Left ventricle myocardium superior (tissue), 1 donor: ENCODE results near the gene NDUFA5. TPM values are rescaled to one million over a fixed set of nuclear protein-coding genes. Genes with fewer than 3 reads are reported as not detected.
A peak's percentile ranks its signal among the peaks of the same experiment; 100 is the strongest.

Experiments
- ATAC-seq: fragments of 200-7000 bp; cut with Tn5 transposase; one replicate; pipeline ENCODE4 v1.9.1; 2020; ENCODE audit warnings: mild to moderate bottlenecking, moderate library complexity
- DNase-seq: peaks from one replicate; pipeline ENCODE4 v3.0.0-alpha.2; 2020
- intact Hi-C: fragments of 100-400 bp; cut with micrococcal nuclease; formaldehyde crosslinking; loops from one replicate; pipeline ENCODE4 v1.11.0; 2022
- long read RNA-seq: library from polyadenylated mRNA; unstranded; transcript quantifications from one replicate; pipeline ENCODE4 v2.0.0, GENCODE V29; 2021
- total RNA-seq: library from RNA; stranded (reverse); fragmentation: NEBNext Ultra II Directional; extraction: Animal tissue kit (Norgen Biotek cat#: 25700); gene quantifications from one replicate; pipeline ENCODE4 v1.2.1, GENCODE V29; 2021
- donor health status: DM: no; HTN: yes; CAD: no; lungs with severe emphysema.

Gene NDUFA5
- total RNA-seq = 389 TPM
- long read RNA-seq, full-length matches to known transcripts = 926 of 970 reads
- long read RNA-seq, partial matches to known transcripts = 11 of 970 reads
- long read RNA-seq, other reads (novel, unspliced or antisense) = 33 of 970 reads

DNA sequence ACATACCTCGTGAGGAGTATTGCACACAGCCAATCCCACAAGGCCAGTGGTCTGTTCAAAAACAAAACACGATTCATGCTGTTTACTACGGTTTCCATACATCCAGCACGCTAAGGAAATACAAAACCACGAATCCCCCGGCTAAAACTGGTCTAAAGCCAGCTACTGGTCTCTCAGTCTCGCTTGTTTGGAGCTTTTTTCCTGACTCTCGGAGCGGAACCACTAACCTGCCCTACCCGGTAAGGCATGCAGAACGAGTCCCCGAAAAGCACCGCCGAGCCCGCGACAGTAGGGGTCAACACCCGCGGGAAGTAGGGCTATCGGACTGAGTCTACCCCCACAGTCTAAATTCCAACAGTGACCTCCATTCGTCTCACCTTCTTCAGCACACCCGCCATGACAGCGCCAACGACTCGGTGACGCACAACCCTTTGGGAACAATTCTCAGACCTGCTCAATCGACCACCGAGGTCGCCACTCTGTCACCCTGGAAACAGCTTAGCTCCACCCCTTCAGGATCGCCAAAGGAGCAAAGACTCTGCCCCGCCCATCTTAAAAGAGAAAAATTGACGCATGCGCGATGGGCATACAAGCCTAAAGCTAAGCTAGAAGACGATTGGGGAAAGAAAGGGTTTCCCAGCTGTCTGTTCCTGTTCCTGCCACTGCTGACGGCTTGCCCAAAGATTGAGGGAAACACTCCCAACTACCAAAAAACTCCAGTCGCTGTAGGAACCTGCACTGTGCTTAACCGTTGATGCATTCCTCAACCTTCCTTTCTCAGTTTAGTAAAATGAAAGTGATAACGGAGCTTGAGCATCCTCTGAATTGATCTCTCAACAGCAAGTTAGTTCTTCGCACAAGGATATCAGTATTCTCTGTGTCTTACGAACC lies at the start of gene NDUFA5:
TSS of gene NDUFA5 (minus strand) at position 421 of the 891 bp plus-strand sequence. CDS start at position 398, 23 bp downstream.
- ATAC-seq = peak; percentile 99
- intact Hi-C loops = no loop called here
- peak; percentile 94 for DNase-seq

DNA sequence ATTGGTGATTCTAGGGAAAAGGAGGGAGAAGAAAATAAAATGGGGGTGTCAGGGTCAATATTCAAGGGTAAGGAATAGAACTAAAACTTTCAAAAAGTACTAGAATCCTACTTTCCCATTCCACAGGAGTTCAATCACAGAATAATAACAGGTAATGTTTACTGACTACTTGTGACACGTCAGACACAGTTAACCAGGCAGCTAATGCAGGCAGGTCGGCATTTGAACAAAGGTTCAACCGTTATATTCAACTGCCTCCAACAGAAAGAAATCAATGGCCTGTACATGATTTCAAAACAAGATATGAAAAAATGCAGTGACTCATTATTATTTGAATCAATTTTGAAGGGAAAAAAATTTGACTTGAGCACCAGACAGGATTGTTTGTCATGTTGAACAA lies 47.1 kb upstream of the NDUFA5 start:
- intact Hi-C loops = no loop called here
- no peak for ATAC-seq
- no peak for DNase-seq

DNA sequence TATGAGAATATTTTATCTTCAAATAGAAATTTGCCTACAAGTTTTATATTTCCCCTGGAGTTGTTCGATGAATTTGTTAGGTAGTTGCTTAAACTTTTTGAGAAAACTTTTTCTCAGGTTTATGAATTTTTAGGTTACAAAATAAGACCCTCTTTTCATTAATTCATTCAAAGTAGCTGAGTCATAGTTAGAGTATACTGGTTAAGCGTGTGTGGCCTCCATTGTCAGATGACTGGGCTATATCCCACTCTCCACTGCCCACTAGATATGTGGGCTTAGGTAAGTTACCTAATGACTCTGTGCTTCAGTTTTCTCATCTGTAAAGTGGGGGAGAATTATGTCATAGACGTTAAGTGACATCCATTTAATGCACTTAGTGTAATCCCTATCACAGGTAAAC lies 45.0 kb upstream of the NDUFA5 start:
- DNase-seq (no peak), ATAC-seq (peak; percentile 31)
- intact Hi-C loops = no loop called here

DNA sequence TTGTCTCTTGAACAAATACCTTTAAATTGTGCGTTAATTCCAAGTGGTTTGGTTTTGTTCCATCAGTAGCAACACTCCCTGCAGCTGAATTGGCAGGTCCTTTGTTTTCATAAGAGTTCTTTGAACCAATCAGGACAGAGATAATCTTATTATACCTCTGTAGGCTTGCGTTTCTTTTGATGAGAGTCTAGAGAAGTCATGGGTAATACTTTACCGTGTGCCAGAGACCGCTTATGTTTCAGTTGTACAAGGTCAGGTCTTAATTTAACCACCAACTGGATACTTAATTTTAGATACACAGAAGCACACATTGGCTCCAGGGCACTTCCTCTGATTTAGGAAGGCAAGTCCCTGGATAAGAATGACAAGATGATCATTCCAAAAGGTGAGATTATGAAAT lies 43.9 kb upstream of the NDUFA5 start, which contains the start of gene ASB15:
TSS of gene ASB15 (plus strand) at position 292 of the 400 bp plus-strand sequence. CDS start 12,682 bp downstream, outside the sequence.
- ATAC-seq (peak; percentile 94), DNase-seq (no peak)
- intact Hi-C loops = no loop called here

DNA sequence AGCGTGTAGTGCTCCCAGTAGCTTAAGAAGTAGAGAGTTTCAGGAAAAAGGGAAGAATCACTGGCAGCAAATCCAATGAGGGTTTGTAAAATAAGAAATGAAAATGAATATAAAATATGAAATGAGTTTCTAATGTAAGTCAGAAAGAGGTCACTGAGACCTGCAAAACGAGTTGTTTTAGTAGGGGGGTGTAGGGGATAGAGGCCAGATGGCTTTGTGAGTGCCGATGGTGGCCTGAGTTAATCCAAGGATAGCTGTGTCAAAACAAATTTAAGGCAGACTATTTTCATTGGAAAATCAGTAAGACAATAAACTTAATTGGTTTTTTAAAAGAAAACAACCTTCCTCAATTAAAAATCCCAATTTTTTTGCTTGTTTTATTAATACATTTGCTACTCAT lies 43.3 kb upstream of the NDUFA5 start:
- ATAC-seq (peak; percentile 48), DNase-seq (no peak)
- intact Hi-C loops = no loop called here

DNA sequence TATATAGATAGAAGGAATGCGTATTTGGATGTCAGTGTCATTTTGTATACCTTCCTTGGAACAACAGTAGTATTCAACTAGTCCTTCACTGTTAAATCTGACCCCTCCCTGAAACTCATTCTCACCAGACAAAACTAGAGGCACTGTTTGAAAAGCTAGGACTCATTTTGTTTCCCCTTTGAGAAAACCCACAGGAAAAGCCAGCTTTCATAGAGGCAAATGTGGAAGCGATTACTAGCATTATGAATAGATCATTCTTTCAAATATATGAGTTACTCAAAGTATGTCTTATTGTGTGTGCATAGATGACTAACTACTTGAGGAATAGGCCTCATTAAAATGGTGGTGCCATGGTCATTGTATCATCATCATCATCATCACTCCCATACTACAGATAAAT lies 42.1 kb upstream of the NDUFA5 start:
- ATAC-seq (peak; percentile 37), DNase-seq (no peak)
- intact Hi-C loops = no loop called here

DNA sequence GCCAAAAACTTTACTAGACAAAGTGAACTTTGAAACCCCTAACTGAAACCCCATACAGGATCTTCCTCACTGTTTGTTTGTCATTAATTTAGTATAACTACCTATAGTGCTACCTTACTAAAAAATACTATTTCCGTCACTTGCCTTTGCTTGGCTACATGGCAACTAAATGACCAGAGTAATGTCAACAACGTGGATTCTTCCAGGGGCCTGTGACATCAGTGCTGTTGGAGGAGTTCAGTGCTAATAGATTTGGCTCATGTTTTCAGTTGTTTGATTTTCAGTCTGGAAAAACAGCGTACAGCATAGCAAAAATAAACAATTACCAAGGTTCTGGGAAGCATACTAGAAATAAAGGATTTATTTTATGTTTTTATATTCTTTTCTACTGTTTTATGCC lies 41.0 kb upstream of the NDUFA5 start:
- no peak for ATAC-seq
- intact Hi-C loops = no loop called here
- DNase-seq = no peak

DNA sequence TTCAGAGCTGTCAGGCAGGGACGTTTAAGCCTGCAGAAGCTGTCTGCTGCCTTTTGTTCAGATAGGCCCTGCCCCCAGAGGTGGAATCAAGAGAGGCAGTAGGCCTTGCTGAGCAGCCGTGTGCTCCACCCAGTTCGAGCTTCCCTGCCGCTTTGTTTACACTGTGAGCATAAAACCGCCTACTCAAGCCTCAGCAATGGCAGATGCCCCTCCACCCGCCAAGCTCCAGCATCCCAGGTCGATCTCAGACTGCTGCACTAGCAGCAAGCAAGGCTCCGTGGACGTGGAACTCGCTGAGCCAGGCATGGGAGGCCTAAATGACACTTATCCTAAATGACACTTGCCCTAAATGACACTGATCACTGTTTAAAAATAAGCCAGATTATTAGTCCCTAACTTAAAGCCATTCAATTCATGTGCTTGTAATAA lies 37.2 kb upstream of the NDUFA5 start:
- intact Hi-C loops = no loop called here
- DNase-seq = no peak

DNA sequence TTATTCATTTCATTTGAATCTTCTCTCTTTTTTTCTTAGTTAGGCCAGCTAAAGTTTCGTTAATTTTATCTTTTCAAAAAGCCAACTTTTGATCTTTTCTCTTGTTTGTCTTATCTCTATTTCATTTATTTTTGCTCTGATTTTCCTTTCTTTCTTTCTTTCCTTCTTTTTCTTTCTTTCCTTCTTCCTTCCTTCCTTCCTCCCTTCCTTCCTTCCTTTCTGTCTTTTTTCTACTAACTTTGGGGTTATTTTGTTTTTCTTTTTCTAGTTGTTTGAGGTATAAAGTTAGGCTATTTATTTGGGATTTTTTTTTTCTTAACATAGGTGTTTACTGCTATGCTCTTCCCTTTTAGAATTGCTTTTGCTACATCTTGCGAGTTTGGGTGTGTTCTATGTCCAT lies 30.8 kb upstream of the NDUFA5 start:
- ATAC-seq = no peak
- intact Hi-C loops = no loop called here

More for the DNA sequence above, 37.2 kb upstream of the NDUFA5 start:
- ATAC-seq = no peak

DNA sequence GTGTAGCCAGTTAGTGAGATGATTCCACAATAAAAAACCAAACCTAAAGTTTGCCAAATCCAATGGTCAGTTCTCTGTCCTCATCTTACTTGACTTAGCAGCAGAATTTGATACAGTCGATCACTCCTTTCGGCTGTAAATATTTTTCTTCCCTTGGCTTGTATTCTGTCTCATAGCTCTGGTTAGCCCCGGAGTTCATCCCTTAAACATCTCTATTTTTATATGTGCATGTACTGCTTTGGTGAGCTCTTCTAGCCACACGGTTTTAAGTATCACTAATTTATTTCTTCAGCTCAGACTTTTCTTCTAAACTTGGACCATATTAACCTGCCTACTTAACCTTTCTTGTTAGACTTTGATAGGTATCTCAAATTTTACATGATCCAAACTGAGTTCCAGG lies 26.2 kb upstream of the NDUFA5 start:
- DNase-seq (no peak), ATAC-seq (peak; percentile 22)
- intact Hi-C loops = no loop called here

More for the DNA sequence above, 30.8 kb upstream of the NDUFA5 start:
- DNase-seq = no peak

DNA sequence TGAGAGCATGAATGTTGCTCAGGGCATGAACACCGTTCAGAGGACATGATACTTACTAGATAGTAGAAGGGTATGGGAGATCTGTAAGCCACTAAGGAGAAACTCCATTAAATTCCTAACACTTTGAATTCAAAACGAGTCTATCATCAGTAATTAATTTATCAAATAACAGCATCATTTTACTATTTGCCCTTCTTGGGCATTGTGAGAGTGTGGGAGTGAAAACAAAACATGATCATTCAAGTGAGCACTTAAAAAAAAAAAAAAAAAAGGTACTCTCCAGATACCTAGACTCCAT lies 23.5 kb upstream of the NDUFA5 start:
- intact Hi-C loops = no loop called here
- ATAC-seq = peak; percentile 24
- DNase-seq = no peak

DNA sequence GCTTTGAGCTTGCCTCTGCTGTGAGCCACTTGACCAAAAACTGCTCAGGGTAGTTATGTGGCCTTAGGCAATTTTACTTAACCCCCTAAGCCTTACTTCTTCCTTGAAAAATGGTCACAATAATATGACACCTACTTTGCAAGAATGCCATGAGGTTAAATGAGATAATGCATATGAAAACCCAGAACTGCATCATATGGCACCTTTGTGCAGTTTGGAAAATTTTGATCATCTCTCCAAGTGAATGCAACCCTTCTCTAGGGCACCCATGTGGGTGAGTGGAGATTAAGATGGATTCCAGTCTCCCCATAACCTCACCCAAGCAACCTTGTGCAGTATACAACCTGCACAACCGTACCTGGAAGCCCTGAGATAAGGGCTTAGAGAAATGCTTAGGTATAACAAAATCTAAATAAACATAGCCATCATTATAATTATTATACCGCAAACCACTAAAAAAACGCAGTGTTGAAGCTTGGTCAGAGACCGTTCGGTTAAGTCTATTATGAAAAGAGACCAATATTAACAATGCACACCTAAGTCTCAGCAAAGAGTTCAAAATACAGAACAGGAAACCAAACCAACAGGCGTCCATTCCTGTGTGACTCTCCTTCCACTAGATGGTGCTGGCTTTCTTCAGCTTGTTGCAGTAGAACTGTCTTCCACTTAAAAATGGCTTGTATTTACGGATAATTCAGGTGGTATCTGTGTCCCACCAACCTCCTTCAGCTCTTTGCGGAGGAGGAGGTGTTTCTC lies 23.0 kb upstream of the NDUFA5 start:
- peak; percentile 80 for ATAC-seq
- intact Hi-C loops = no loop called here

DNA sequence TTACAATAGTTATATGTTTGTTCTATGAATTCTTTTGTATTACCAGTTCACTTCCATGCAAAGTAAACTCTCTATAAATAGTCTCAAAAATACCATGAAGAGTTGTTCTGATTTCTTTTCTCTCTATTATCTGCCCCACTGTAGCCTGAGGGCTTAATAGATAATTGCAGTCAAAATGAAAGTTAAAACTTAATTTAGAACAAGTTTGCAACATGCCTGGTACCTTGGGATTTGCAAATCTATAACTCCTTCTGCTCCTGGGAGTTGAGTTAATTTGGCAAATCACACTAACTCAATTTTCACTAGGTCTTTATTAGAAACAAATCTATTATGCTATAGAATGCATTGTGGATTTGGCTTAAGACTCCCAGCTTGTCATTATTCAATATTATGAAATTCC lies 21.8 kb upstream of the NDUFA5 start:
- intact Hi-C loops = no loop called here
- ATAC-seq = no peak
- DNase-seq = no peak

More for the DNA sequence above, 23.0 kb upstream of the NDUFA5 start:
- DNase-seq = no peak

DNA sequence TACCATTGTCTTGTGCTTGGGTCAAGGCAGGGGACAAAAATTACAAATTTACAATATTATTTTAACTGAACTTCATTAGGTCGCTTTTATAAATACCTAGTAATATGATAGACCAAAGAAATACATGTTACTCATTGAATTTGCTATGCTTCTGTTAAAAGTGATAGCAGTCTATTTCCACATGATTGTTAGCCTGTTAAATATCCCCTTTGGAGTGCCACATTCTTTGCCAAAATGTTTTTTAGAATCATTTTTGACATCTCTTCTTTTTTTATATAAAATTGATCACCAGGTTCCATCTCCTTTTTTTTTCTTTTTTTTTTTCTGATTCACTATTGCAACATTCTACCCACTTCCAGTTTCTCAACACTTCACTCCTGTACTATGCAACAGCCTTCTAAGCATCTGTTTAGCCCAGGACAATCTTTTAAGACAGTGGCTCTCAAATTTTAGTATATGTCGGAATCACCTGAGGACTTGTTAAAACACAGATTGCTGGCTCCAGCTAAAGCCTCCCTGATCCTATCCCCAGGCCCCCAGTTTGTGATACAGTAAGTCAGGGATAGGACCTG lies 16.4 kb upstream of the NDUFA5 start:
- no peak for DNase-seq
- ATAC-seq = no peak
- intact Hi-C loops = no loop called here

DNA sequence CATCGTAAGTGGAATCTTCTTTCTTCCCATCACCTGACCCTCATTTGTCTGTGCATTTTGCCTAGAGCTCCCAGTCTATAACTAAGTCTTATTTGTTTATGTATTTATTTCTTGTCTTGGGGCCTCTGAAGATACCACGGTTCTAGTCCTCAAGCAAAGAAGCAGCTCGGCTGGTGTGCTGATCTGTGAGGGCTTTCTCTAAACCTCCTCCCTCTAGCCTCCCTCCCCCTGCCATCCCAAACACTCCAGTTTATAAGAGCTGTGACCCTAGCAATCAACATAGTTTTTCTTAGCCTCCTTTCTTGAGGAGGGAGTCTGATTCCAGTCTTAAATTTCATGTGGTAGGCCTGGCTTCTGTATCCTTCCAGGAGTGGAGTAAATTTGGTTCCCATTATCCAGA lies 15.7 kb upstream of the NDUFA5 start:
- ATAC-seq (no peak), DNase-seq (no peak)
- intact Hi-C loops = no loop called here

DNA sequence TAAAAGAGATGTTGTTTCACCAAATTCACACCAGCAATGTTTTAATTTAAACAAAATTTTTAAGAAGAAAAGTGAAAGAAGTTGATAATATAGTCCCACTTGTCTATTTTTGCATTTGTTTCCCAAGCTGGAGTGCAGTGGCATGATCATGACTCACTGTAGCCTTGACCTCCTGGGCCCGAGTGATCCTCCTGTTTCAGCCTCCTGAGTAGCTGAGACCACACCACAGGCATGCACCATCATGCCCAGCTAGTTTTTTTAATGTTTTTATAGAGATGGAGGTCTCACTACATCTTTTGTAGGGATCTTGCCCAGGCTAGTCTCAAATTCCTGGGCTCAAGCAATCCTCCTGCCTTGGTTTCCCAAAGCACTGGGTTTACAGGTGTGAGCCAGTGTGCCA lies 14.1 kb upstream of the NDUFA5 start:
- ATAC-seq = no peak
- intact Hi-C loops = no loop called here
- DNase-seq = no peak

DNA sequence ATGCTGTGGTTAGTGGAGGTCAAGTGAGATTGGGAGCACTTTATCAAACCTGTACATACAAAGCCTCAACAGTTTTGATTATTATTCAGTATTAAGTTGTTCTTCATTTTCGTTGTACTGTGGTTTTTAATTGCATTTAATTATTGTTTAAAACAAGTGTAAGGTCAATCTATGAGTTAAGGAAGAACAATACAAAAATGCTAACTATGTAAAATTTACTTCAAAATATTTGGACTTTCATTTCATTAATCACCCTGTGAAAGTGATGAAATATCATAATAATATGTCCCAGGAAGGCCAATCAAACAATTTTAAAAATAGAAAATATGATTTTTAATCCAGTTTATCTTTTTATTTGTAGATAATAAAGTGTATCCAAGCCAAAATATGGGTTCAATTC lies 13.6 kb upstream of the NDUFA5 start:
- intact Hi-C loops = no loop called here
- ATAC-seq = no peak
- DNase-seq = no peak

DNA sequence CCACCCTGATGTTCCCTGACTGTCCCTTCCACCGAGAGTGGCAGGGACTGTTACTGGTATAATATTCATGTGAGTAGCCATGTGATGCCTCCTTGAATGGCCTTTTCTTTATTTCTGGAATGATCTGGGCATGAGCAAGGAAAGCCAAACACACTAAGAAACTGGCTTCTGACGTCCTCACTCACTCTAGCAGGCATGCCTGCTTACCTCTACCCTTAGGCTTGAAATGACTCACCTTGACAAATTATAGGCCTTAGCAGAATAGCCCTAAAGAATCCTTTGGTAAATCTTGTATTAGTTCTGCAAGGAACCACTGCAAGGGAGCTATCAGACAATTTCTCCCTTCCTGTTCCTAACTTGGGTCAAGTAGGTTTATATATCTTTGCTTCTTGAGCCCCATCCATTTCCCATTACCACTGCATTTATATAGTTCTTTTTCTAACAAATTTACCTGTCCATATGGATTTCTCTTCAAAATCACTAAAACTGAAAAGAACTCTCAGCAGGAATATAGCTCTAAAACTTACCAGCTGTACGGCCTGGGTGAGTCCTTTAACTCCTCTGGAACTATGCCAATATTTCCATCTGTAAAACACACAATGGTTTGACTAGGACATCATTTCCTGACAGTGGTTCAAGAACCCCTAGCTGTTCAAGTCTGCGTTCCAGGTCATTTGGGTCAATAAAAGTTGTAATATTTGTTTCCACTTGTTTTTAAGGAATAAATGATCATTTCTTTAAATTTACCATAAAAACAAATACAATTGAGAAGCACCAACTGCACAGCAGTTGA lies 13.0 kb upstream of the NDUFA5 start:
- intact Hi-C loops = no loop called here
- ATAC-seq (no peak), DNase-seq (no peak)

DNA sequence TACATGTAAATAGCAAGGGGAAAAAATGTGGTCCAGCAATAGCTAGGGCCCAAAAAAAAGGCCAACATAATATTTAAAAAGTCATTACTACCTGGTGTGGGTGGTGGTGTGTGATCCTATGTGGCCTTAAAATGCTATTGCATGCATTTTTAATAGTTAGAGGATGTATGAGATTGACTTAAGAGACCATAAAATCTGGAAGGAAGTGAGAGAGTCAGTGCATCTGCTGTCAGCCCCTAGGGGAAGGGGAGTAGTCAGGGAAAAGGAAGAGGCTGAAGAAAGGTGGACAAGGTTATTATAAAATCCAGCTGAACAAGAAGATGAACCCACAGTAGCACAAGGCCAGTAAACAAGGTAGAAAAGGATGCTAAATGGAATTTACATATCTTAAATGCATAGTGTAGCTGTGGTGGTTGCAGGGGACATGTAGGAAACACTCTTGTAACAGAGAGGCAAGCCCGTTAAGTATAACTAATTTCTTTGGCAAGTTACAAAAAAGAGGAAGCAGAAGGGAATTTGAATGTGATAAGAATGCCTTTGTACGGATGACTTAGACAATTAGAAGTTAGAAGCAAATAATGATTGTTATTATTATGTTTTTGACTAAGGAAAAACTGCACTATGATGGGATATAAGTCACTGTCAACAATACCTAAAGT lies 11.9 kb upstream of the NDUFA5 start:
- intact Hi-C loops = no loop called here
- no peak for DNase-seq
- ATAC-seq = no peak
